Measurements from ENCODE around the gene HRK.

HRK gene

DNA sequence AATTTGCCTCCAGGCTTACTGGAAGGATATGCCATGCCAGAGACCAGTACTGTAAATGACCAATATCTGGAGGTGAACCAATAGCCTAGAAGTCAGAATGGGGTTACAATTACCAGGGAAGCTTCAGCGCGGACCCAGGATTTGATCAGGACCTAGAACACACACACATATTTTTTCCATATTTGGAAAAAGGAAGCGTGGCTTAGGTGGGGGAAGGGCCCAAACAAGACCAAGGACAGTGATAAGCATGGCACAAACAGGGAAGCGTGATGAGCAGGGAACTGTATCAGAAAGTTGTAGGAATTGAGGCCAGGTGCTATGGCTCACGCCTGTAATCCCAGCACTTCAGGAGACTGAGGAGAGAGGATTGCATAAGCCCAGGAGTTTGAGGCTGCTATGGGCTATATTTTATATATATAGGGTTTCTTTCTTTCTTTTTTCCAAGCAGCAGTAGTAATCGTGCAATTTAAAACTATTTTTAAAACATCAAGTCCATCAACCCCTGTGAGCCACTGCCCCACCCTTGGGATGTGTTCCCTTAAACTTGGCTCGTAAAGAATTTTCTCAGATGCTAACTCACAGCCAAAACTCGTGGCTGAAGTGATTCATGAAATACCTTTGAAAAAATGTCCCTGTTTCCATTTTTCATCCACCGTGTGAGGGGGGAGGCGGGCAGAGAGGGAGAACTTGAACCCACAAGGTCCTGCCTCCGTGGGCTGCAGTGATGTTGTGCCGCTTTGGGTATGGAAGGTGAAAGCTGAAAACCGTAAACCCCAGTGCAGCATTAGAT lies 16.7 kb downstream of the HRK start:
- DNase-seq (ENCODE audit: low spot score): peak; percentile 36

DNA sequence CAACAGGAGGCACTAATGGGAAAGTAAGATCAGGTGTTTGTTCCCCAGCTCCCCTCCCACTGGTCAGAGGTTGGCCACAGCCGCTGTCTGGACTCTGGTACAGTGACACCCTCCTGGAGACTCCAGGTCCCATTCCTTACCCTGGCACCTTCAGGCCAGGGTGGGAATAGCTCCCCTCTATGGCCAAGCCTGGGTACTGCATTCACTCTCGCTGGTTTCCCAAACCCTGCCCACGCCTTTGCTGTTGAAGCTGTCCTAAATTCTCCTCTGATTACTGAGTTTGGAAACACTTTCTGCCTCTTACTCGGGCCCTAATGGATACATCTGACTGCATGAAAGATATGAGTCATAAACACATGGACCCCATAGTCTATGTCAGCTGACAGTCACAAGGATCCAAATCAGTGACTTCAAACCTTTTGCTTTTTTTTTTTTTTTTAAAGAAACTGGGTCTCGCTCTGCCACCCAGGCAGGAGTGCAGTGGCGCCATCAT lies 17.9 kb downstream of the HRK start:
- no peak for DNase-seq (ENCODE audit: low spot score)

DNA sequence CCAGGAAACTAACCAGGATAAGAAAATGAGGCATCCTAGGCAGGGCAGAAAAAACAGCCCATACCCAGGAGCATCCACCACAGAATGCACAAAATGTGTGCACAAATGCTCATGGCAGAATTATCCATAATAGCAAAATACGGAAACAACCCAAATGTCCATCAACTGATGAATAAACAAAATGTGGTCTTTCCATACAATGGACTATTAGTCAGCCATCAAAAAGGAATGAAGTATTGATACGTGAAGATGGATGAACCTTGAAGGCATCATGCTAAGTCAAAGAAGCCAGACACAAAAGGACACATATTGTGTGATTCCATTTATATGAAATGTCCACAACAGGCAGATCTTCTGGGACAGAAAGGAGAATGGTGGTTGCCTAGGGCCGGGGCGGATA lies 19.1 kb downstream of the HRK start:
- DNase-seq (ENCODE audit: low spot score): no peak

DNA sequence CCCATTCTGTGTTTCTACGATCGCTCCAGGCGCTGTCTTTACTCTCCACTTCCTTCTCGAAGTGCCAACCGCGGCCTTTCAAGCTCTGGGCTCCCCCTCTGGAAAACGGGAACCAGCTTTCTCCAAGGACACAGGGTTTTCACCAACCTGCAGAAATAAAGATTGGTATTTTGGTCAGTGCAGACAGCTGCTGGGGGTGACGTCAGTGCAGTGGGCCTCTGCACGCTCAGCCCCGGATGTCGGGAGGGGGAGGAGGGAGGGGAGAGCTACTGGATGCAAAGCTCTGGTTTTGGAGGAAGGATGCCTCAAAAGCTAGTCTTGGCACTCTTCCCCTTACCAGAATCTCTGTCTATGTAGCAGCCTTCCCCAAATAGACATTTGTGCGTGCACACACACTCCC lies 19.9 kb downstream of the HRK start:
- no peak for DNase-seq (ENCODE audit: low spot score)

DNA sequence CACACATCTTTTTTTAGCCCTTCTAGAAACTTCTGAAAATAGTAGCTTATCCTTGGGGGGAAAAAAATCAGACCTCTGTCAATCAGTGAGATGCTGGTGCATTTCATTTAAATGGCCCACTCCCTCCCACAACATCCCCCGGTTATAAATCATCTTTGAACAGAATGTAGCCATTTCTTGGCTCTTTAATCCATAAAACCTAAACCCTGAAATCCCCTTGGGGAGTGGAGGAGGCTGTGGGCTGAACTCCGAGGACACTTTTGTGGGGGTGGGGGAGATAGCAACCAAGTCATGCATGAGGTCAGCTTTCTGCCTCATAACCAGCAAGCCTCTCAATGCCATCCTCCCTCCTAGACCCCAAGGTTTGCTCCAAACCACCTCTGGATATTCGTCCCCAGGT lies 21.0 kb downstream of the HRK start:
- no peak for DNase-seq (ENCODE audit: low spot score)

DNA sequence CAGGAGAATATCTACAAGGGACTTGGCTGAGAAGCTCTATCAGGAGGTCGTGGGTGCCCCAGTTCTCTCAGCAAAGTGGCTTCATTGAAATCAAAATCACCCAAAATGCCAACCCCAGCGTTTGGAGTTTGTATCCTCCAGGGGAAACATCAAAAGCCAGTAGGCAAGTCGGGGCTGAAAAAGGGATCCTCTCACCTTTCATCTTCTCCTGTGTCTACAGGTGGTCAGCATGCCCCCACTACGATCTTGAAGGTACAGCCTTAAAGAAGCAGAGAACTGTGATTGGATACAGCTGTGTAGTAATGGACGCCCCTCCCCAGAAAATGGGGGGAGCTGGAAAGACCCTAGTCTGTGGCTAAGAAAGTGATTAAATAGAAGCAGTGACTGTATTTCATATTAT lies 22.2 kb downstream of the HRK start:
- DNase-seq (ENCODE audit: low spot score): no peak

DNA sequence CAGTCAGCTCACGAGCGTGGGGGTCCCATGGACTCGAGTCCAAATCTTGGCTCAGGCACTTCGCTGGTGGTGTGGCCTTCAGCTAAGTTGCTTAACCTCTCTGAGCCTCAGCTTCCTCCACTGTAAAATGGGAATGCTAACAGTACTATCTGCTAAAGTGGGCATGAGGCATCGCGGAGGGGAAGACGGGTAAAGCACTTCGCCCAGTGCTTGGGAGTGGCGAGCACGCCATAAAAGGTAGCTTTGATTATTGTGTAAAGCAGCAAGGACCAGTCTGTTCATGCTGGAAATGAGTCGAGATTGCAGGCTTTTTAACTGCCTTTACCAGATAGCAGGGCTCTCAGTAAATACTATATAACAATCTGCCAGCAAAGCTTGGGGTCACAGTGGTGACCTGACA lies 24.5 kb downstream of the HRK start:
- DNase-seq (ENCODE audit: low spot score): no peak

DNA sequence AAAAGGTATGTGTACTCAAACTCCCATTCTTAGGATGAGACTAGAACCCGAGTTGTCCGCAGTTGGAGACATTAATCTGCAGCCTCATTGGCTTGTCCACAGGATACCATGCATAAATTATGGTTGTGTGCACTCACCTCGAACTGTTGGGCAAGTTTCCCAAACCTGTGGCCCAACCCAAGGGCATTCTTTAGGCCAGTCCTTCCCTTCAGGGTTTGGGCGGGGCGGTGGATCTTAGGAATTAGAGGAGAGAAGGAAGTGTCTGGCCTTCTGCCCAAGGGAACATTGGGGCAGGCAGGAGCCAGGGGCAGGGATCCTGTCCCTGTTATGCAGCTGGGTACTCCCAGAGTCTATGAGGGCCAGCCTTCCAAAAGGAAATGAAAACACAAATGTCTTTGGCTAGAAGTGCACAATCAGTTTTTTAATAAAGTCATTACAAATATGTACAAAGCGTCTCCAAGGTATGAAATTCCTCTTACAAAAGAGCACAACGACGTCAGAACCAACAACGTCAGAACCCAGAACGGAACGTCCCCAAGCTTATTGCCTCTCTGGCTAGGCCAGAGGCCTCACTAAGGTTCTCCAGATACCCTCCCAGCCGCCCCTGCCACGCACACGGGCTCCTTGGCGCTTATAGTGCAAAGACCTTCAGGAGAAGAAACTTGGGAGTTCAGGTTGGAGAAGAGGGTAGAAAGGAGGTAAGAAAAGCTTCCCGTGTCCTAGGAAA lies 25.3 kb downstream of the HRK start:
- peak; percentile 65 for DNase-seq (ENCODE audit: low spot score)

DNA sequence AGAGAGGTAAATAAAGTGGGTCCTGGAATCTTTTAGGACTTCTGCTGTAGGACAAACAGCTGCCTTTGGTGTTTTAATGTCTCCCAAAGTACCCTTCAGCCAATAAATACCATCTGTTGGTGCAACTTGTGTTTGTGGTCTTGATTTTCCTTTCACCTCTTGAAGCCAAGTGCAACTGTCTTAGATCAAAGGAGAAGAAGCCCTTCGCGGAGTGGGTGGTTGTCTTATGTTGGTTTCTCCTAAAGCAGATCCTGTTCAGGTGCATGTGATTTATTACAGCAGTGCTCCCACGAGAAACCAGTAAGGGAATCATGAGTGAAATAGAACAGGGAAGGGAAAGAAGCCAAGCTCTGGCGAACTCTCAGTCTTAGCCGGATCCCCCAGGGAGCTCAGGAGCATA lies 27.7 kb downstream of the HRK start:
- DNase-seq (ENCODE audit: low spot score): no peak

DNA sequence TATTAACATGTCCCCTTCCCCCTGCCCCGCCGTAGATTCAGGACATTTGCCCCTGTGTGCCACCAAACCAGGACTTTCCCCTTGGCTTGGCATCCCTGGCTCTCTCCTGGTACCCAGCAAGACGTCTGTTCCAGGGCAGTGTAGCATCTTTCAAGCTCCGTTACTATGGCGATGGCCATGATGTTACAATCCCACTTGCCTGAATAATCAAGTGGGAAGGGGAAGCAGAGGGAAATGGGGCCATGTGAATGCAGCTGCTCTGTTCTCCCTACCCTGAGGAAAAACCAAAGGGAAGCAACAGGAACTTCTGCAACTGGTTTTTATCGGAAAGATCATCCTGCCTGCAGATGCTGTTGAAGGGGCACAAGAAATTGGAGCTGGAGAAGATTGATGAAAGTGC lies 28.9 kb downstream of the HRK start:
- no peak for DNase-seq (ENCODE audit: low spot score)

DNA sequence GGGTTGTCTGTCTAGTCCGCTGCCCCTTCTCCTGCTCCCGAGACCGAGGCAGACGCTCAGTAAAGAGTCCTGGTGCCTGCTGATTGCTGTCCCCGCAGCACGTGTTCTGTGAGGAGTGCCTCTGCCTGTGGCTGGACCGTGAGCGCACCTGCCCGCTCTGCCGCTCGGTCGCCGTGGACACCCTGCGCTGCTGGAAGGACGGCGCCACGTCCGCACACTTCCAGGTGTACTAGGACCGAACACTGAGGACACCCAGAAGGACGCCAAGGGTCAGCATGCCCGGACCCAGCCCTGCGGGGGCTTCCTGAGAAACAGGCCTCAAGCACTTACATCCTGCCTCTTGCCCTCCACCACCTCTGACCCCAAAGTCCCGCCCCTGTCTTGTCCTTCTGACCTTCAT lies 32.0 kb downstream of the HRK start:
- no peak for DNase-seq (ENCODE audit: low spot score)

DNA sequence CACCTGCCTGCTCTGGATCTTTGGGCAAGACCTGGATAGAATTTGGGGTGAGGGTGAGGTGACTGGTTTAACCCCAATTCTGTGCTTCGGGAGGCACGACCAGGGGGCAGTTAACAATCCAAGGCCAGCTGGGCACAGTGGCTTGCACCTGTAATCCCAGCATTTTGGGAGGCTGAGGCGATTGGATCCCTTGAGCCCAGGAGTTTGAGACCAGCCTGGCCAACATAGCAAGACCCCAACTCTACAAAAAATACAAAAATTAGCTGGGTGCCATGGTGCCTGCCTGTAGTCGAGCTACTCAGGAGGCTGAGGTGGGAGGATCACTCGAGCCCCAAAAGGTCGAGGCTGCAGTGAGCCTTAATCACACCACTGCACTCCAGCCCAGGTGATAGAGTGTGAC lies 38.2 kb downstream of the HRK start:
- DNase-seq (ENCODE audit: low spot score): no peak

DNA sequence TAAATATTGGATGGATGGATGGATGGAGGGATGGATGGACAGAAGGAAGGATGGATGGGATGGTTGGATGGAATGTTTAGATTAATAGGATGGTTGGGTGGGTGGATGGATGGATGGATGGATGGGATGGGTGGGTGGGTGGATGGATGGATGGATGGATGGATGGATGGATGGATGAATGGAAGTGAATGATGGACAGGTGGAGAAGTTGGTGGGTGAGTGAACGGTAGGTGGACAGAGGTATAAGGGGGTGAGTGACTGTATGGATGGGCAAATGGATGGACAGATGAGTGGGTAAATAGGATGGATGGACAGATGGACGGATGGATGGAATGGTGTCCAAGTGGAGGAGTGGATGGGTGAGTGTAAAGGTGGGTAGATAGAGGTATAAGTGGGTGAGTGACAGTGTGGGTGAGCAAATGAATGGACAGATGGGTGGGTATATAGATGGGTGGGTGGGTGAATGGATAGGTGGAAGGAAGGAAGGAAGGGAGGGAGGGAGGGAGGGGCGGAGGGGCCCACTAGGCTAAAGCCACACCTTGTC lies 41.9 kb downstream of the HRK start:
- no peak for DNase-seq (ENCODE audit: low spot score)

DNA sequence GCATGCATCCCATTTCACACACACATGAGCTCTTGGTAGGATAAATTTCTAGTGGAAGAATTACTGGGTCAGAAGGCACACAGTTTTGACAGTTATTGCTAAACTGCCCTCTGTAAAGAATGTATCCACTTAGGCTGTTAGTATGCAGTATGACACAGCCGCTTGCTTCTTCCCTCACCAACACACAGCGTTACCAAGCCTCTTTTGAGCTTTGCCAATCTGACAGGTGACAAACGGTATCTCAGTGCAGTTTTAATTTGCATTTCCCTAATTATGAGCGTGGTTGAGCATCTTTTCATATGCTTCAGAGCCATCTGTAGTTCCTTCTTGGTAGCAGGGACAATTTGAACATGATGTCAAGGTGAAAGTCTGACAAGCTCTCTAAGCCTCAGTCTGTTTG lies 42.9 kb downstream of the HRK start:
- DNase-seq (ENCODE audit: low spot score): no peak

DNA sequence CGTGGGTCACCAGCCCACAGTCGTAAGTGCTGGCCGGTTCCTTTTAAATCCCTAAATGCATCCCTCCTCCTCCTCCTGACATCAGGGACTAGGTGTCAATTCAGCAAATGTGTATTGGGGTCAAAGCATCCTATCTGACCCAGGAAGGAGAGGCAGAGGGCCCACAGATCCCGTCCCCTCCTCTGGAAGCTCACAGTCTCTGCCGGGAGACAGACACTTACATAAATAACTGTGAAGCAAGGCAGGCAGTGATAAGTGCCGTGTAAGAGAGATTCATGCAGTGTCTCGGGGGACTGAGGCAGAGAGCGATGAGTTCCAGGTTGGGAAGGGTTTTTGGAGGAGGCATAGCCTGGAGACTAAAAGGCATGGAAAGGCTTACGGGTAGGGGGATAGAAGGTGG lies 44.1 kb downstream of the HRK start:
- DNase-seq (ENCODE audit: low spot score): no peak

DNA sequence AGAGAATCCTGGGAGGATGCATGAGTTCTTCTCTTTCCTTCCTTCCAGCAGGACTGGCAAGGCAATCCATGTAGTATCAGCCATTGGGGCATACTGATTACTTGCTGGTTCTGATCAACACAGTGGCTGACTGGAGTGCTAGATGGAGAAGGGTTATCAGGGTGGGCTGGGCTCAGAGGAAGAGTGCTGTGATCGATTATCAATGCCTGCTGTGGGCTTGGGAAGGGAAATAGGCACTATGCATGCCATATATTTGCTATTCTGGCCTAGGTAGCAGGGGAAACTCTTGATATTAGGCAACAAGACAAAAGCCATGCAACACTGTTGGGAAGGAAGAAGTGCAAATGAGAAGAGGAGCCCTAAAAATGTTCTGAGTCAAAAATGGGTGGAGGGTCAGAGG lies 45.8 kb downstream of the HRK start:
- DNase-seq (ENCODE audit: low spot score): no peak

DNA sequence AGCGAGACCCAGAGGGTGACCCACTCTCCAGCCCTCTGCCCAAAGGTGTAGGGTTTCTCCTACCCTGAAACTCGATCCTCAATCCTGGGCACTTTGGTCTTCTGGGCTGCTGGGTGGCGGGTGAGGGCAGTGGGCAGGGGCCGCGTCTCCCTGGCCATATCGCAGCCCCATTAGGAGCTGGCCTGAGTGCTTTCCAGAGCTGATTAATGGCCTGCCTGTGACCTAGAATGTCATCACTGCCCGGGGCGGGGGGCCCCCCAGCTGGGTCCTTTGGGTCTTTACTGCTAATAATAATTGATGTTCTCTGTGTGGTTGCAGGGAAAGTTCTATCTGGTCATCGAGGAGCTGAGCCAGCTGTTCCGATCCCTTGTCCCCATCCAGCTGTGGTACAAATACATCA lies 47.8 kb downstream of the HRK start:
- DNase-seq (ENCODE audit: low spot score): no peak

DNA sequence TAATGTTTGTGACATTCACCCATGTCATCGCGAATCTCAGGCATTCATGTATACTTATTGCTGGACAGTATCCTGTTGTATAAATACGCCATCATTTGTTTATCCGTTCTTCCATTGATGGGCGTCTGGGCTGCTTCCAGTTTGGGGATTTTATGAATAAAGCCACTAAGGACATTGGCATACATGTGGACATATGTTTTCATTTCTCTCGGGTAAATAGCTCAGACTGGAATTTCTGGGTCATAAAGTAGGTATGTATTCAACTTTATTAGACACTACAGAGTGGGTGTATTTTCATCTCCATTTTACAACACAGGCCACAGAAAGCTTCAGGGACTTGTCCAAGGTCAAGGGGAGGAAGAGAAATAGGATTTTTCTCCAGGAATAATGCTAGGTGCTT lies 48.9 kb downstream of the HRK start:
- no peak for DNase-seq (ENCODE audit: low spot score)

DNA sequence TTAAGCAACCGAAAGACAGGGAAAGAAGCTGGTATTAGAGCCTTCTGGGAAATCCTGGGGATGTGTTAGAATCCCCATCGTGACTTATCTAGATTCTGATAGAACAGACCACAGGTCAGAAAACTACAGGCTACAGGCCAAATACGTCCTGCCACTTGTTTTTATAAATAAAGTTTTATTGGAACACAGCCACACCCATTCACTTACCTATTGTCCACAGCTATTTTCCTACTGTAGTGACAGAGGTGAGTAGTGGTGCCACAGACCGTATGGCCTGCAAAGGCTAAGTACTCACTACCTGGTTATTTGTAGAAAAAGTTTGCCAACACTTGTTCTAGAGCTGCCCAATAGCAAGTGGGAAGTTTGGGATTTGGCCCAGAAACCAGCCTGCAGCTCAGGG lies 53.8 kb downstream of the HRK start:
- no peak for DNase-seq (ENCODE audit: low spot score)

DNA sequence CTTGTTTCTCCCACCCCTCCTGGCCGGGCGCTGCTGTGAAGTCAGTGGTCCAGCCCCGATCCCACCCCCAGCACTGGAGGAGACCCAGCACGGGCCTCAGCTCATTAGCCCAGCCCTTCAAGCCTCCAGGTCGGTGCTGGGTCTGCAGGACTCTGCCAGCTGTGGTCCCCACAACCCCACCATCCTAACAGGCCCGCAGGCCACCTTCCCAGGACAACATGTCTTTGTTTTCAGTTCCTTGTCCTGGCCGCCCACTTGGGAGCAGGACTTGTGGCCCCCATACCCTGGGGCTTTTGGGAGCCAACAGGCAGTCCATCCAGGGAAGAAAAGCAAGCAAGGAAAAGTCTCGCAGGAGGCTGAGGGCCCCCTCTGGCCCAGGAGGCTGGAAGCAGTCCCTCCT lies 60.0 kb downstream of the HRK start:
- no peak for DNase-seq (ENCODE audit: low spot score)

DNA sequence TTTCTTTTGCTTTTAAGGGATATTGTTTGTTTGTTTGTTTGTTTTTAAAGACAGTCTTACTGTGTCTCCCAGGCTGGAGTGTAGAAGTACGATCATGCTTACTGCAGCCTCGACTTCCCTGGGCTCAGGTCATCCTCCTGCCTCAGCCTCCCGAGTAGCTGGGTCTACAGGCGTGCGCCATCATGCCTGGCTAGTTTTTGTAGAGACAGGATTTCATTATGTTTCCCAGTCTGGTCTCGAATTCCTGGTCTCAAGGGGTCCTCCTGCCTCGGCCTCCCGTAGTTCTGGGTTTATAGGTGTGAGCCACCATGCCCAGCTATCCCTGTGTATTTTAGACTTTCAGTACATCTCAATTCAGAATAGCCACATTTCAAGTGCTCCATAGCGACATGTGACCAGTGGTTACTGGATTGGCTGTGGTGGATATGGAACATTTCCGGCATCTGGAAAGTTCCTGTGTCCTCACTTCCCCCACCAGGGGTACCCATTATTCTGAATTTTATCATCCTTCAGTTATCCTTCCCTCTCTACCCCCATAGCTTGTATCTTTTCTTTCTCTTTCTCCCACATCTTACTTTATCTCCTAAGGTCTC lies 61.1 kb downstream of the HRK start:
- no peak for DNase-seq (ENCODE audit: low spot score)

DNA sequence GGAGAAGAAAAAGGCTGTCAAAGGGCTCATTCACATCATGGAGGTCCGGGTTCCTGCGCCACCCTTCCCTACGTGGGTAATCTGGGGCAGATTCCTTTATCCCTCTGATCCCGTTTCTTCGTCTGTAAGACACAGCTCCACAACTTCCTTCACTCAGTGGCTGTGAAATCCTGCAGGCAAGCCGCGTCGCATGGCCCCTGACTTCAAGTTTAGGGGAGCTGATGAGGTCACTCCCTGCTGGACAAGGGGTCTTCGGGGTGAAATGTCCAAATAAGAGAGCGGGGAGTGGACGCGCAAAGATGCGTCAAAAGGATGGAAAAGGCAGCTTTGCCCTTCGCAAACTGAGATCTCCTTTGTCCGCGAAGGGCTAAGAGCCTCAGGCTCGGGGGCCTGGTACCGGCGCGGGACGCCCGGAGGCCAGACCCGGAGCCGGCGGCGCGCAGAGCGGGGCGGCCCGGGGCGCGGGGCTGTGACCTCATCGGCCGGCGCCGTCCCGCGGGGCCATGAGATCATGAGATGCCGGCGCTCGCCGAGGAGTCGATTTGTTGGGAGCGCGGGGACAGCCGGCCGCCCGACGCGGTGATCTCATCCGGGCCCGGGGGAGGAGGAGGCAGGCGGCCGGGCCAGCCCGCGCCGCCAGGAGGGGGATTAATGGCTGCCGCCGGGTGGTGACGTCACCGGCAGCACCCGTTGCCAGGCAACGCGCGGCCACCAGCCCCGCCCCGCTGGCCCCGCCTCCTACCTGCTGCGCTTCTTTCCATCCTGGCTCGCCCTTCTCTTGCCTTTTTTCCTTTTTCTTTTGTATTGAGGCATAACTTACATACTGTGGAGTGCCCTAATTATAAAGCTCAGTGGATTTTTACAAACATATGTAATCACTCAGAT lies 62.1 kb downstream of the HRK start:
- peak; percentile 96 for DNase-seq (ENCODE audit: low spot score)

Data from LoVo (cell line).